Endothelial cell (in vitro differentiated cells): ENCODE measurements around the gene CHRNA3. TPM values are rescaled to one million over a fixed set of nuclear protein-coding genes. Genes with fewer than 3 reads are reported as not detected.

Source experiments
- DNase-seq: peaks from one replicate; pipeline ENCODE4 v3.0.0; 2021; ENCODE audit warnings: low spot score
- H3K27ac Mint-ChIP-seq: one replicate; pipeline ENCODE4 v1.8.0; 2021; ENCODE audit warnings: mixed read lengths, inconsistent platforms; ENCODE audit not compliant: unreplicated experiment
- H3K27me3 Mint-ChIP-seq: one replicate; pipeline ENCODE4 v1.8.0; 2021; ENCODE audit warnings: mild to moderate bottlenecking, moderate library complexity, mixed read lengths, inconsistent platforms; ENCODE audit not compliant: unreplicated experiment
- H3K36me3 Mint-ChIP-seq: one replicate; pipeline ENCODE4 v1.8.0; 2021; ENCODE audit warnings: mild to moderate bottlenecking, low read depth, mixed read lengths, inconsistent platforms; ENCODE audit not compliant: unreplicated experiment
- H3K4me1 Mint-ChIP-seq: one replicate; pipeline ENCODE4 v1.8.0; 2021; ENCODE audit warnings: mild to moderate bottlenecking, mixed read lengths, inconsistent platforms; ENCODE audit not compliant: unreplicated experiment
- H3K4me3 Mint-ChIP-seq: one replicate; pipeline ENCODE4 v1.8.0; 2021; ENCODE audit warnings: mild to moderate bottlenecking, mixed read lengths, inconsistent platforms; ENCODE audit not compliant: unreplicated experiment
- H3K9me3 Mint-ChIP-seq: one replicate; pipeline ENCODE4 v1.8.0; 2021; ENCODE audit warnings: mixed read lengths, inconsistent platforms; ENCODE audit not compliant: unreplicated experiment
- CTCF ChIP-seq: fragments of 200-600 bp; sonication (generic); IDR thresholded peaks from one replicate; pipeline ENCODE4 v1.5.0; 2021; ENCODE audit warnings: antibody characterized with exemption; ENCODE audit not compliant: unreplicated experiment
- total RNA-seq: library from RNA; stranded (reverse); fragmentation: NEBNext Ultra II Directional; extraction: Animal tissue kit (Norgen Biotek cat#: 25700); gene quantifications from one replicate; pipeline ENCODE4 v1.2.1, GENCODE V29; 2021; ENCODE audit not compliant: unreplicated experiment

The CHRNA3 gene
- total RNA-seq, 1 donor from 2014 or later: 0.74 TPM

GRCh38 chr15:78663703-78664102 lies 42.9 kb upstream of the CHRNA3 start:
- no peak for TF ChIP-seq CTCF
- Mint-ChIP-seq H3K4me3 (no peak overlapping the region), H3K4me1 (no peaks in the 10 kb centered on the region), H3K36me3 (no peaks in the 10 kb centered on the region), H3K27ac (no peak overlapping the region), H3K9me3 (no peaks in the 10 kb centered on the region), H3K27me3 (peaks cover 3% of the 10 kb centered on the region)
- DNase-seq: no peak

- Mint-ChIP-seq H3K27me3 (peaks cover 3% of the 10 kb centered on the region), H3K27ac (no peak overlapping the region), H3K9me3 (no peaks in the 10 kb centered on the region), H3K4me3 (no peak overlapping the region), H3K4me1 (no peaks in the 10 kb centered on the region), H3K36me3 (no peaks in the 10 kb centered on the region)
- TF ChIP-seq CTCF: no peak
- DNase-seq: no peak
These were observed 41.2 kb upstream of the CHRNA3 start for GRCh38 chr15:78662028-78662427.

GRCh38 chr15:78661001-78661400 lies 40.2 kb upstream of the CHRNA3 start:
- no peaks in the 10 kb centered on the region for H3K36me3 Mint-ChIP-seq
- TF ChIP-seq CTCF: no peak
- no peak overlapping the region for H3K4me3 Mint-ChIP-seq
- H3K27ac Mint-ChIP-seq: no peak overlapping the region
- no peak for DNase-seq
- H3K4me1 Mint-ChIP-seq: no peaks in the 10 kb centered on the region
- peaks cover 3% of the 10 kb centered on the region for H3K27me3 Mint-ChIP-seq
- H3K9me3 Mint-ChIP-seq: no peaks in the 10 kb centered on the region

GRCh38 chr15:78660584-78660983 lies 39.8 kb upstream of the CHRNA3 start:
- Mint-ChIP-seq H3K4me3 (no peak overlapping the region), H3K4me1 (no peaks in the 10 kb centered on the region), H3K27ac (no peak overlapping the region), H3K9me3 (no peaks in the 10 kb centered on the region), H3K27me3 (peaks cover 3% of the 10 kb centered on the region), H3K36me3 (no peaks in the 10 kb centered on the region)
- DNase-seq: no peak
- TF ChIP-seq CTCF: no peak

GRCh38 chr15:78658823-78659222 lies 38.0 kb upstream of the CHRNA3 start:
- H3K27me3 Mint-ChIP-seq: peaks cover 2% of the 10 kb centered on the region
- H3K4me3 Mint-ChIP-seq: no peak overlapping the region
- H3K27ac Mint-ChIP-seq: no peak overlapping the region
- no peak for TF ChIP-seq CTCF
- DNase-seq: no peak
- no peaks in the 10 kb centered on the region for H3K9me3 Mint-ChIP-seq
- H3K4me1 Mint-ChIP-seq: no peaks in the 10 kb centered on the region
- H3K36me3 Mint-ChIP-seq: no peaks in the 10 kb centered on the region
